Skin of body (tissue), 2 donors: ENCODE data around the gene ECE1. TPM values are rescaled to one million over a fixed set of nuclear protein-coding genes. Genes with fewer than 3 reads are reported as not detected.
A peak's percentile ranks its signal among the peaks of the same experiment; 100 is the strongest.

ENCODE experiments used
- DNase-seq: peaks from one replicate; lab custom pipeline; 2025; lab: John Stamatoyannopoulos, UW
- total RNA-seq: library from RNA; depleted of rRNA; stranded (reverse); fragments of >200 nt; gene quantifications from one replicate; pipeline ENCODE4 v1.2.3, GENCODE V29; 2014

Gene ECE1
- total RNA-seq, 1 donor from 2014 or later = 33.1 TPM

DNA sequence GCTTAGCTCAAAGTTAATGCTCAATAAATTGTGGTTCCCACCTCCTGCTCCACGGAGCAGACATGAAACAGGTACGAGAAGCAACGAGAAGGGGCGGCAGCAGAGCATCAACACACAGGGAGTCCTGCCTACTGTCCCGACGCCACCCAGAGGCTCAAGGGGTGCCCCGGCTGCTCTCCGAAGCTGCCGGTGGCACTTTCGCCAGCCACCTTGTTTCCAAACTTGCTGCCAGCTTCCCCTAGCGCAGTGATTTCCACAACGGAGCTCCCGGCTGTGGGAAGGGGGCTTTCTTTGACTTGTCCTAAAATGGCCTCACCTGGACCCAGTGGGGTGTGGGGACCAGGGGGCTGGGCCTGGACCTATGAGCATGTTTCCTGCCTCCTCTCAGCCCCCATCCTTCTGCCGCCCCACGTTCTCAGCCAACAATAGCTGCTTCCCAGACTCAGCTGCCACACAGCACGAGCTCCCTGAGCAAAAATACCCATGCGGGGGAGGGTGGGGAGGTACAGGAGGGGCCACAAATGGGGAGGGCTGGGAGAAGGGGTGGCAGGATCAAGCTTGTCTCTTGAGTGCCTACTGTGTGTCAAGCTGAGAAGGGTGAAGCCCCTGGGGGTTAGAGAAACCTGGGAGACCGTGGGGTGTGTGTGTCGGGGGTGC is 35.6 kb upstream of the ECE1 start:
- DNase-seq = no peak

DNA sequence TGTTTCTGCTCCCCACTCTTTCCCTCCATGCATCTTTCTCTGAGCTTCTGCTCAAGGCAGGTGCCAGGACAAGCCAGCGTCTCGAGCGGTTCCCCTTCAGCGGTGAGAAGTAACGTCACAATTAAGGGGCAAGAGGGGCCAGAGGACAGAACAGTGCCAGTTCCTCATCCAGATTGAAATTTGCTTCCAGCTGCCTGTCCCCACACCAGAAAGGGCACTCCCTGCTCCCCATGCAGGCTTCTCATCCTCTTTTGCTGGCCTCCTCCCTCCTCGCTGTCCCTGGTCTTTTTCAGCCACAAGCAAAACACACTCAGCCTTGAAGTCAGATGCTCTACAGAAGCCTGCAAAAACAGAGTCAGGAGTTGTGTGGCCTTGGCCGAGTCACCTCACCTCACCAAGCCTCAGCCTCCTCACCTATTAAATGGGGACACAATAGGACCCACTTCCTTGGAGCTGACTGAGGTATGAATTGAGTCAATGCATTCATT is 35.0 kb upstream of the ECE1 start:
- no peak for DNase-seq

- DNase-seq = peak; percentile 59
These were observed 34.3 kb upstream of the ECE1 start for GRCh38 chr1:21324368-21325141.

DNA sequence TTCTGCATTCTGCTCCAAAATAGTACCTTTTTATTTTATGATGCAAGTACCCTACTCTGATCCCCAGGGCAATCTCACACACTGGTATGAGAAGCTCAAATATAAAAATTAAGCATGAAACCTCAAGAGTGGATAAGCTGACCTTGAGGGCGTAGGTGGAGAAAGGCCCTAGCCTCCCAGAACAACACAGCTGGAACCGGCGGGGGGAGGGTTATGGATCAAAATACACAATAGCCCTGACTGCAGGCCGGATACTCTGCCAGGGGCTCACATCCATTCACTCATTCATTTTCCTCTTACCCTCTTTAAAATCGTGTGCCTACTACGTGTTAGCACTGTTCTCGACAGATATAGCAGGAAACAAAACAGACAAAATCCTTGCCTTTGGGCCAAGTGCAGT is 32.8 kb upstream of the ECE1 start:
- no peak for DNase-seq

DNA sequence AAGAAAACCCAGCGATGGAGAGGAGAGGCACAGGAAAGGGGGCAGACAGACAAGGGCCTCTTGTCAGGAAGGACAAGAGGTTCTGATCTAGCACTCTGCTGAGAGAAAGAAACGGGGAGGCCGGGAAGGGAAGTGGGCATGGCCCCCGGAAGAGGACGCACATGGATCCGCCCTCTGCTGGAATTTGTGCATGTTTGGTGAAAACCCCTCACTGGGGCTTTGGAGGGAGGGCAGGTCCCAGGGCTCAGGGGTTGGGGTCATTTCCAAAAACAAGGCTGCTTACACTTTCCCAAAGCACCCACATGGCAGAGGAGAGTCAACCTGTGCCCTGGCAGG is 32.4 kb upstream of the ECE1 start:
- no peak for DNase-seq

- no peak for DNase-seq
These were observed 31.9 kb upstream of the ECE1 start for GRCh38 chr1:21321963-21322680.

GRCh38 chr1:21320410-21321108 is 30.3 kb upstream of the ECE1 start:
- DNase-seq = no peak

DNA sequence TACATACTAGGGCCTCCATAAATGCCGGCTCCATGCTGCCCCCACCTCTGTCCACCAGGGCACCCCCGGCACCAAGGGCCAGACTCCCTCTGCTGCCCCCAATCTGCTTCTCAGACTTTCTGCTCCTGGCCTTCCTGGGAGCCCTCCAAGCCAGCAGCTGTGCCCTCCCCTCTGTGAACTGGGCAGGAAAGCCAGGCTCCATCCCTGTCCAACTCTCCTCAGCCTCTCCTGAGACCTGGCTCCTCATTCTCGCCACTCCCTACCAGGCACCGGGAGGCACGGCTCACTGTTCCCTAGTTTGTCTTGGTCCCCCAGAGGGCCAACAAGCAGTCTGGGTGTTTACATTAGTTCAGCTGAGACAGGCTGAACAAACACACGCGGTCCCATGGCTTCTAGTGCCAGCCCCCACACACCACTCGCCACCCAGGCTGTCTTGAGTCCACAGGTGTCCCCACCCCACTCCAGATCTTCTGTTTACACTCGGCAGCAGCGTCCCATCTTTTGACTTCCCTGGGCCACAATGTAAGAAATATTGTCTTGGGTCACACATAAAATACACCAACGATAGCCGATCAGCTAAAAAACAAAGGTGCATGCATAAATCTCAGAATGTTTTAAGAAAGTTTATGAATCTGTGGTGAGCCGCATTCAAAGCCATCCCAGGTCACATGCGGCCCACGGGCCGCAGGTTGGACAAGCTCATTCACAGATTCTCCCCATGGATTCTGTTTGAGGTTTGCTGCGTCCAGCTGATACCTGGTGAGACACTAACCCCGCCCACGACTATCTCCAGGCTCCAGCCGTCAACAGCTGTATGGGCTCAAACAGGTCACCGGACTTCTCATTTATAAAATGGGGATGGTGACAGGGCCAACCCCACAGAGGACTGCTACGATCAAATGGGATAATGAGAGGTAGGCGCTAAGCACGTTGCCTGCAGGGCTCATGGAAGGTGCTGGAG is 29.5 kb upstream of the ECE1 start:
- no peak for DNase-seq

DNA sequence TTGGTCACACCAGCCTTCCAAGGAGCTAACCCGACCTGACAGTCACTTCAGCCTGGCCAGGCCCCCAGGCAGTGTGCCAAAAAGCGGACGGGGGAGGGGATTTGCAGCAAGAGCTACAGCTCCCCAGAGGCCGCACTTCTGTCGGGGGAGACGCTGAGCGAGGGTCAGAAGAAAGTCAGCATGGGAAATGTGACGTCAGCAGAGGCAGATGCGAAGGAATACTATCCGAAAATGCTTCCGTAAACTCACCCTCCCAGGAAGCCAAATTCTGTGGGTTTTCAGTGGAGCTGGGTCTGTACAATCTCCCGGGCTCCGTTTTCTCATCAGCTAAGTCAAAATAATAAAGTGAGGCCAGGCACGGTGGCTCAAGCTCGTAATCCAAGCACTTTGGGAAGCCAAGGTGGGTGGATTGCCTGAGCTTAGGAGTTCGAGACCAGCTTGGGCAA is 28.5 kb upstream of the ECE1 start:
- peak; percentile 80 for DNase-seq

DNA sequence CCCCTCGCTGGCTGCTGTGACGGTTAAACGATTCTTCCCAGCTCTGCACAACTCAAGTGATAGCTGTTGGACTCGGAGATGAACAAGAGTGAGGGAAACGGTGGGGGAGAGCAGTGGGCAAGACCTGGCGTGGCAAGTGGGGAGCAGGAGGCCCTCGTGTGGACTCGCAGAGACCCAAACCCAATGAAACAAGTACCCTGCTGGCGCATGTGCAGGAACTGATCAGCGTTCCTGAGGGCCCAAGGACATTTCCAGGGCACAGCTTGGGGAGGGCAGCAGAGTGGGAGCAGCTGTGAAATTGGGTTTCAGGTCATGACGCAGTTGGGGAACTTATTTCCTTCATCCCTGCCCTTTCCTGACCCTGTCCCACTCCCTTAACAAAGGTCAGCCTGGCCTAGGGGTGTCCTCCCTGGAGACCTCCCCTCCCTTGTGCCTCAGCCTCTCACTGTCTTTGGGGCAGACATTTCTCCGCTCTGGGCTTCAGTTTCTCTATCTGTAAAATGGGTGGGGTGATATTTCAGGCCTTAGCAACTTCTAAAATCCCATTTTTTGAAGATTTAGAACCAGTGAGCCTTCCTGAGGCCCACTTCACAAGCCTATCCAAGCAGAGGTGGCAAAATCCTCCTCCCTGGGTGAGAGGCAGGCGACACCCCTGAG is 27.9 kb upstream of the ECE1 start:
- no peak for DNase-seq

- DNase-seq = no peak
These were observed 27.4 kb upstream of the ECE1 start for GRCh38 chr1:21317690-21318043.

GRCh38 chr1:21317035-21317689 is 26.9 kb upstream of the ECE1 start:
- DNase-seq = no peak

DNA sequence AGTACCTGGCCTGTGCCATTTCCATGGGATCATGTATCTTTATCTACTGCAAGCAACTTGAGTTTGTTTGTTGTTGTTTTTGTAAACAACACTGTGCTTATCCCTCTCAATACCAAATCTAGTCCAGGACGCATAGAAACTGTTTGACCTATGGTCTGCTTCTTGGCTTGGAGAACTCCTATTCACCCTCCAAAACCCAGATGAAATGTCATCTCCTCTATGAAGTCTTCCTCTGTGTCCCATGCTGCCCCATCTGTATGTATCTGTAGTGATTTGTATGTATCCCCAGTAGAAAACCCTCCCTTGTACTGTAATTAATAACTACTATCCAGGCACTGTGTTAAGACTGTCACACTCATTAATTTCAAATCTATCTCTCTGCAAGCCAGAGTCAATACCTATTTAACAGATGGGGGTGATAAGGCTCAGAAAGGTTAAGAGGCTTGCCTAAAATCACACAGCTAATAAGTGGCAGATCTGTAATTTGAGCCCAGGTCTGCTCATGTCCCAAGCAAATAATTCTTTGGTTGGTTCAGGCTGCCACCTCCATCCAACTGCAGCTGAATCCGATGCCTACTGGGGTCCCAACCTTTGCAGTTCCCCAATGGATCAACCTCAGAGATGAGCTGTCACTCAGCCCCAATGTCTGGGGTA is 24.6 kb upstream of the ECE1 start:
- peak; percentile 43 for DNase-seq

GRCh38 chr1:21313886-21314721 is 23.8 kb upstream of the ECE1 start:
- peak; percentile 61 for DNase-seq

GRCh38 chr1:21313203-21313885 is 23.1 kb upstream of the ECE1 start:
- peak; percentile 66 for DNase-seq

GRCh38 chr1:21312407-21312992 is 22.2 kb upstream of the ECE1 start:
- no peak for DNase-seq

DNA sequence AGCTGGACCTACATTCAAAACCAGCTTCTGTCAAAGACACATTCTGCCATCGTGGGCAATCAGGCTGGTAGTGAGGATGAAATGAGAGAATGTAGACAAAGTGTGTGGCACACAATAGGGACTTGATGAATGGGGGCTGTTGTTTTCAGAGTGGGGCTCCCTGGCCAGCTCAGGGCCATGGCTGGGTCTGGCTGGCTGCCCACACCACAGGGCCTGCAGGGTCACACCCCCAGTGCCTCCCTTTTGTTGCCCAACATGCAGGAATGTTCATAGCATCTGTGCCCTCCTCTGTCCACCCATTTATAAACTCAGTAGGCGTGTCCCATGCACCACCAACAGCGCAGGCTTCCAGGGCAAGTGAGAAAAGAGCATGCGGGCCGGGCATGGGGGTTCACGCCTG is 20.8 kb upstream of the ECE1 start:
- DNase-seq = no peak
